Erythroblast (primary cell): ENCODE results near the gene WRNIP1.

Source experiments
- DNase-seq, 2 experiments: peaks; one replicate each; lab custom pipeline; 2025; lab: John Stamatoyannopoulos, UW
- GATA1 ChIP-seq: IDR thresholded peaks from 2 replicates; pipeline ENCODE4 v1.6.1; 2011; ENCODE audit warnings: low read depth, mild to moderate bottlenecking, control low read depth, low read length, moderate library complexity
- POLR2A ChIP-seq: IDR thresholded peaks from 2 replicates; pipeline ENCODE4 v1.6.1; 2011; ENCODE audit warnings: mild to moderate bottlenecking, low read length

The WRNIP1 gene

DNA sequence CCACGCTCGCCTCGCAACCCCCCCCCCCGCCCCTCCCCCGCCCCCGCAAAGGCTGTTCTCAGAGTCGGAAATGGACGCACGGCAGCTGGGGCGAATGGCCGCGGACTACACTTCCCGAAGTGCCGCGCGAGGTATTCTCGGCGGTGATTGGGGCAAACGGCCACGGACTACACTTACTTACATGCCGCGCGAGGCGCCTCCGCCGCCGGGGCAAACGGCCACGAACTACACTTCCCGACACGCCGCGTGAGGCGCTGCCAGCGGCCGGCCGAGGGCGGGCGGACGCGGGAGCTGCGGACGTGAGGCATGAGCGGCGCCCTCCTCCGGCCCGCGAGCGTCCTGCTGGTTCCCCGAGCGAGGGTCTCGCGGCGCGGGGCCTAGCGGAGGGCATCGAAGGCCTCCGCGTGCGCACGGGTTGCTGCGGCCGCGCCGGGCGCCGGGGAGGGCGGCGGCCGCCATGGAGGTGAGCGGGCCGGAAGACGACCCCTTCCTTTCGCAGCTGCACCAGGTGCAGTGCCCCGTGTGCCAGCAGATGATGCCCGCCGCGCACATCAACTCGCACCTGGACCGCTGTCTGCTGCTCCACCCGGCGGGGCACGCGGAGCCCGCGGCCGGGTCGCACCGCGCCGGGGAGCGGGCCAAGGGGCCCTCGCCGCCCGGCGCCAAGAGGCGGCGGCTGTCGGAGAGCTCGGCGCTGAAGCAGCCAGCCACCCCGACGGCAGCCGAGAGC lies at the start of gene WRNIP1:
Gene WRNIP1, plus strand, starts transcription at position 228 of the 730 bp plus-strand sequence. Its CDS starts 230 bp downstream, at position 458.
- DNase-seq, result peak; percentile 99
- TF ChIP-seq GATA1 (no peak), POLR2A (peak; percentile 75)

DNA sequence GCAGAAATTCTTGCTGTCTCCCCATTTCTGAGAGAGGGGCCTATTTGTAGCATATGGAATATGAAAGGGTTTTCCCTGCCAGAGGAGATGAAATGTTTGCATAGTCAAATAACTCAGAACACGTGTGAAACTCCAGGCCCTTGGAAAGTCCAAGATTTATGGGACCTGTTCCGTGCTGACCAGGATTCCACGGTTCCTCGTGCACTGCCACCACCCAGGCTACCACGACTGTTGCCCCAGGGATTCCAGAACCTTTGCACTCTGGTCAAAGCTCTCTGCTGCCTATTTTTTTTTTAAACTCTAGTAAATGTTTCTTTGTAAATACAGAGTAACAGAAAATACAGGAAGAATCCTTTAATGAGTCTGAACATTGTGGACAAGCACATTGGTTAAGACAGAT lies 49.5 kb upstream of the WRNIP1 start:
- no peak for TF ChIP-seq POLR2A
- TF ChIP-seq GATA1, result no peak
- no peak for DNase-seq

DNA sequence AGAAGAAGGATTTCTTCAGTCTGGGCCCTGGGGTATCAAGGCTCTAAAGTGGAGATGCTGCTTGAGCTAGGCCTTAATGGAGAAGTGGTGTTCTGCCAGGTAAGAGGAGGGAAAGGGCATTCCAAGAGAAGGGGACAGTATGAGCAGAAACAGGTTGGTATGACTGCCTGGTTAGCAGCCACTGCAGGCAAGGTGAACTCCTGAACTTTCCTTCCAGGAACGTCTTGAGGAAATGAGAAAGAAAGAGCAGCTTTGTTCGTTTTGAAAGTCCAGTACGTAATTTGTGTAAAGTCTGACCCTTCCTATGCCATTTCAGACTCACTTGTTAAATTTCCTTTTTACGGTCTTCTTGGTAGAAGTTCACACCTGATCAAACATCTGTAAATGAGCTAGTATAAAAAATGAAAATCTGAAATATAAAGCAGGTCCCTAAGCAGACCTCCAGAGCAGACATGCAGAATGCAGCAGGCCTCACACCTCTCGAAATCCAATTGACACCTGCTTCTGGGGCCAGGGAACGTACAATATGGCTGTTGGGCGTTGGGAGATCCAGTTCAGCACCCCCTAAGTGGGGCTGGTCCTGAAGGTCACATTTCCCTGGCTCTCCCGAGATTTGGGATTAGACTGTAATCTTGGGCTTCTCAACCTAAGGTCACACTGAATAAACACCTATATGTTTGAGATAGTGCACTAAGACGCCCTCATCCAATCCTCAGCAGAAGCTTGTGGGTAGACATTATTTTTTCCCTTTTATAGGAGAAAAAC lies 48.1 kb upstream of the WRNIP1 start:
- TF ChIP-seq GATA1, result no peak
- no peak for TF ChIP-seq POLR2A
- no peak for DNase-seq

DNA sequence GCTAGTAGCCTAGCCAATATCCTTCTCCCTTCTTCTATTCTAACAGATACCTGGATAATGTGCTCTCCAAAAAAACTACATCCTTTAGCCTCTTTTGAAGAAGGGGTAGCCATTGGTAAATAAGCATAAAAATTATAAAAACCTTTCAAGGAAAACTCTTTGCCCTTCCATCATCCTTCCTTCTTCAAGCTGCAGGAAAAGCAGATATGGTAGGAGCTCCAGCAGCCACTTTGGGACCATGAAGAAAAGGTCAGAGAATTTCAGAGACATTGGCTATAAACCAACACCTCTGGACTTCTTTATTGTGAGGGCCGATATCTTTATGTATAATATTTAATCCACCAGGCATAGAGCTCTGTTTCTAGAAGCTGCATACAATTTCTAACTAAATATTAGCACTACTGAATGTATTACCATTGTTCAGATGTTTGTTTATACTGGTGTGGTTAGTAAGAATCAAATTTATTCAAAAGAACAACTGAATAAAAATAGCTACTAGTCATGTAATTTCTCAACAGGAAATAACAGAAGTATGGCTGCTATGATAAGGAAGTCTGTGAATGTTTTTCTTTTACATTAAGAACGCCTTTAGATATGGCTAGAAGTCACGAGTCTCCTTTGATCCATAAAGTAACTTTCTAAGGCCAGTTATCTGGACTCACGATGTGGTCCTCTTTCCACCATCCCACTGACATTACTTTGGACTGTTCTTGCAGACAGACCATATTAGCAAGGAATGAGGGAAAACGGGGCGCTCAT lies 46.7 kb upstream of the WRNIP1 start:
- TF ChIP-seq POLR2A (no peak), GATA1 (no peak)
- DNase-seq, result no peak

DNA sequence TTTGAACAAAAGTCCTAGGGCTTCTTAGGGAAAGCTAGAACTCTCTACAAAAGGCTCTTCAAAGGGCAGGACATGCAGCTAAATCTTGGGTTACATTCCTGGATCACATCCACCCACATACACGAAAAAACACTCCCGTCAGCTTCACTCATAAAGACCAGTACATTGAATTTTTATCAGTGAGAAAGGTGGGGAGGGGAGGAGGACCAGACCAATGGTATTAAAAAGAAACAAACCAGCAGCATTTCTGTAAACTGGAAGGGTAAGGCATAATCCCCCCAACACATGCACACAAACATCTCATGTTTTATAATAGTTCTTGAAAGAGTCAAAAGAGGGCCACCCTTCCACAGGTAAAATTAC lies 46.1 kb upstream of the WRNIP1 start:
- DNase-seq, result no peak
- TF ChIP-seq POLR2A (no peak), GATA1 (no peak)

DNA sequence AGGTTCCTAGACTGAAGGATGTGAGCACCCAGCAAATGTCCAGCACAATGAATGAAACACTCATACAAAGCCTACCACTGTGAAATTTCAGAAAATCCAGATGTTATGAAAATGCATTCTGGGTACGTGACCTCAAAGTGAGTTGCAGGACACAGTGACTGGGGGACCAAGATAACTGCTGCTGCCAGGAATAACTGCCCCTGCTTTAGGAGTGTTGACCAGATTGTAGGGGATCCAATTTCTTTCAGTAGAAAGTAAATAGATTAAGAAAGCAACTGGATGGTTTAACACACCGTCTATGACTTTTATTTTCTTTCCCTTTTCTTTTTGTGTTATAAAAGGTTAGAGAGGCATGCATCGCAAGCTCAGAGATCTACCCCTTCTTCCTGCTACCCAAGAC lies 44.0 kb upstream of the WRNIP1 start:
- DNase-seq, result no peak
- TF ChIP-seq POLR2A, result no peak
- TF ChIP-seq GATA1, result no peak

DNA sequence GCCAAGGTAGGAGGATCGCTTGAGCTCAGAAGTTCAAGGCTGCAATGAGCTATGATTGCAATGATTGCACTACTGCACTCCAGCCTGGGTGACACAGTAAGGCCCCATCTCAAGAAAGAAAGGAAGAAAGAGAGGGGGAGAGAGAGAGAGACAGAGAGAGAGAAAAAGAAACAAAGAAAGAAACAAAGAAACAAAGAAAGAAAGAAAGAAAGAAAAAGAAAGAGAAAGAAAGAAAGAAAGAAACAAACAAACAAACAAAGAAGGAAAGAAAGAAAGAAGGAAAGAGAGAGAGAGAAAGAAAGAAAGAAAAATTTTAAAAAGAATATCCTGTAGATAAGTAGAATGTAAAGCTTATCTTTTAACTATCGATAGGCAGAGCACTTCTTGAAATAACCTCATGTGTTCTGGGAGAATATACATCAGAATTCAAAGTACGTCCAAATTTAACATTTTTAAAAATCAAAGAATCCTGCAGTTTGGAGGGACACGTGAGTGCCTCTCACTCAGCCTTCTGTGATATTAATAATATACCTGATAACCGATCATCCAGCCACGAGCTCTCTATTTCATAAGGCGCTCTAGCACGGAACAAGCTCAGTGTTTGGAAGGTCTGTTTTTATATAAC lies 39.7 kb upstream of the WRNIP1 start:
- no peak for DNase-seq
- no peak for TF ChIP-seq GATA1
- no peak for TF ChIP-seq POLR2A

DNA sequence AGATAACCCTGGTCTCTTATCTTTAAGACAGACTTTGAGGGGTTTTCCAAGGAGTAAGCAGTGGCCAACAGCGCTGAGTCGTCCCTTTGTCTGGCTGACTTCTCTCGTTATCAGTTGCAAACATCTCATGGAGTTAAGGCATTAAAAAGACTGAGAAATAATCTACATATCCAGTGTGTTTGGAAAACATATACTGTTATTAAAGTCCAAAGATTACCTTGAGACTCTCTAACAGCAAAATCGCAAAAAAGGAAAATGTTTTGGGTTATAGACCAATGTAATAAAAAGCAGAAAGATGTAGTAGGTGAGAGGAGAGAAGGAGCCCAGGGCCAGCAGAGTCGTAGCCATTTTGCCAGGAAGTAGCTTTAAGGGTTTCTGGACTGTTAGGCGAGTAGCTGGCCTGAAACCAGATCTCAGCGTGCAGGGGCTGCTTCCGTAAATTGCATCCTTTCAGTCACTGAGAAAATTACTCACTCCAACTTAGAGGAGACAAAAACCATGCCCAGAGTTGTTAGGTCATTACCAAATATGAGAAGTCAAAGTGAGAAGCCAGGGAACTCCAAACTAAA lies 39.1 kb upstream of the WRNIP1 start:
- no peak for DNase-seq
- TF ChIP-seq POLR2A, result no peak
- TF ChIP-seq GATA1, result no peak

DNA sequence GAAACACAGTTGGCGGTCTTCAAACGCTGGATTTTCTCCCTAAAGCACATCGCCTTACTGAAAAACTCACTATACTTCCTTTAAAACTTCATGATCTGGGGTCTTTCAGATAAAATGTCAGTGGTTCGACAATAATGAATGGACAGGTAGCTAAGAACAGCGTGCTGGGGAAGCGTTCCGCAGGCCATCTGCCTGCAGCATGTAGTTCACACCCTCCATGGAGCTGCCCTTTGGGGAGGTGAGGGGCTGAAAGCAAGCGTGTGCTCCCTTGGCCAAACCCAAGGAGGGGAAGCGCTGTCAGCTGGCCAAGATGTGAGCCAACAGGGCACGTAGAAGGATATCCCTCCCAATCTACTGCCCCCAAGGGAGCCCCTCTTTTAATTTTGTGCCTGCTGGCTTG lies 35.3 kb upstream of the WRNIP1 start:
- TF ChIP-seq POLR2A, result no peak
- TF ChIP-seq GATA1, result no peak

DNA sequence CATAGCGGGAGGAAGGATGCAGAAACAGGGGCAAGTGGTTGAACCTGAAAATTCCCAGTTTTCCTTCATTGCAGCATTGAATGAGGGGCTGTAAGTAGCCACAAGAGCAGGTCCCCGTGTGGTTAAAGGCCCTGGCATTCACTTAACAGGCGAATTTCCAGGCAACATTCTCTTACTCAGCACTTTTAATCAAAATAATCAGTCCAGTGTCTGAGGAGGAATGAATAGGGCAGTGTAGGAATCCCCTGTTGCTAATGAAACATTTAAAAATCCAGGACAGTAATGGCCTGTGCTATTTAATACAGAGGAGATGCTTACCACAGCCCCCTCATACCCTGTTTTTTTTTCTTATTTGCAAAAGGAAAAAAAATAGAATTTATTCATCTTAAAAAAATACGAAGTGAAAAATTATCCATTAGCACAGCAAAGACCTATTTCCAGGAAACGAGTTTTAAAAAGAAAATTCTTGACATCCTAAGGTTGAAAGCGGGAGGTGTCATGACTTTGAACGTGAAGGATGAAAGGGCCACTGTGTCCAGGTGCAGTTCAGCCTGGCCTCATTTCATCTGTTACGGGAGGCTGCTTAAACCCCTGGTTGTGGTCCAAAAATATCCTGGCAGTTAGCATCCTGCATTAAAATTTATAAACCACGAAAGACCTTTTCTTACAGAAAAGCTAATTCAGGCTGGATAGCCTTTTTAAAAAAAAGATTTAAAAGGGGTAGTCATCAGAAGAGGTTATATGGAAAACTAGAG lies 34.7 kb upstream of the WRNIP1 start:
- no peak for DNase-seq
- no peak for TF ChIP-seq GATA1
- no peak for TF ChIP-seq POLR2A

More for the DNA sequence above, 35.3 kb upstream of the WRNIP1 start:
- DNase-seq, result no peak

DNA sequence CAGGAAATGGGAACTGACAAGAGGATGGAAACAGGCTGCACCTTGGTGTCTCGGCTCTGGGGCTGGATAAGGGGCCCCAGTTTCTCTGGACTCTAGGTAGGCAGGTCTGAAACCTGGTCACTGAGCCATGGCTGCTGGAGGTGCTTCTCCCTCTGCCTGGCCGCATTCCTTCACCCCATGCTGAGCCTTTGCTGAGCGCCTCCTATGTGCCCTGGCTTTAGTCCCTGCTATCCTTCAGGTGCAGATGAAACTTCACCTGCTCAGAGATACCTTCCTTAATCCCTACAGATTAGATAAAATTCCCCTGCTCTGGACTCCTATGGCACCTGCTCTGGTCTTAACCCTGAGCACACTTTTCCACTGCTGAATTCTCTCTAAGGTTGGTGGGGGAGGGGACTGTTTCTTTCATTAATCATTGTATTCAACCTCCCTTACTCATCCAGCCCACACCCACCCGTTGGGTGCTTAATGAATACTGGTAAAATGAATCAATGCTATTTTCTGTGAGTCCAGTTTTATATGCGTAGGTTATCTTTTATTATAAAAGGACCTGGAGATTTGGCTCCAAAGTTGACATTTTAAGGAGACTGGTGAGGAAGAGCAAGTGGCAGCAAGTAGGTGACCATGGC lies 33.8 kb upstream of the WRNIP1 start:
- DNase-seq, result no peak
- TF ChIP-seq GATA1 (no peak), POLR2A (no peak)

DNA sequence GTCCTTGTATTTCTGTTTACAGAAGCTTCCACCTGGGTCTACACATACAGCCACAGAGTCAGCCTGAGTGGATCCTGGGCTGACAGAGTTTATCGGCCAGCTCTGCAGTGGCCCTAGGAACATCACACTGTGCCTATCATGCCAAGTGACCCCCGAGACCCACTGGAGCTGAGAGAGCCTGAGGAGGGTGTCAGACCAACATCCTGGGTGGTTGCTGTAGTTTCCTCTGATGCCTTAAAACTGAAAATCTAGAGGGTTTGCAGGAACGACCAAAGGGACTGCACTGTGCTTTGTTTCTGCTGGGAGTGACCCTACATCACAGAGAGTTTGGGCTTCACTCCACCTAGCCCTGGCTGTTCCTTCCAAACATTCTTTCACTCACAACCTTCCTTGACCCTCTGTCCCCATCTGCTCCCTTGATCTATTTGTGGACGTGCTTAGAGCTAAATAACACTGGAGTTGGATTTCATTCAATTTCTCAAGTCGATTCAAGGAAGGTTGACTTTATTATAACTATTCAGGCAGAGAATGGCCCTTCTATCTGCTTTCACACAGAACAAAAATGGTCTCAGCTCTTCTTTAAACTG lies 32.6 kb upstream of the WRNIP1 start:
- TF ChIP-seq POLR2A, result no peak
- no peak for TF ChIP-seq GATA1
- no peak for DNase-seq
